ENCODE data around the gene SH3D19.
A peak's percentile ranks its signal among the peaks of the same experiment; 100 is the strongest.
"Not testable (repeated sequence)": the region's sequence is repeated elsewhere in the genome, so short reads cannot be mapped to it uniquely, and the experiment has no call there.

SH3D19 gene

GRCh38 chr4:151143811-151144210 lies 181.6 kb downstream of the SH3D19 start:
- DNase-seq: no peak

- DNase-seq: no peak
Observed at GRCh38 chr4:151143162-151143561, 182.2 kb downstream of the SH3D19 start.

GRCh38 chr4:151142758-151143157 lies 182.6 kb downstream of the SH3D19 start:
- no peak for DNase-seq

- DNase-seq: no peak
Observed at GRCh38 chr4:151139814-151140213, 185.6 kb downstream of the SH3D19 start.

GRCh38 chr4:151136048-151136447 lies 189.4 kb downstream of the SH3D19 start:
- DNase-seq: not testable (repeated sequence)

GRCh38 chr4:151133311-151133710 lies 192.1 kb downstream of the SH3D19 start:
- no peak for DNase-seq

GRCh38 chr4:151129796-151130195 lies 195.6 kb downstream of the SH3D19 start:
- no peak for DNase-seq

- peak; percentile 61 for DNase-seq
Observed at GRCh38 chr4:151117371-151117962, 207.9 kb downstream of the SH3D19 start.

GRCh38 chr4:151114986-151115385 lies 210.4 kb downstream of the SH3D19 start:
- DNase-seq: no peak

GRCh38 chr4:151114338-151114737 lies 211.1 kb downstream of the SH3D19 start:
- no peak for DNase-seq

- DNase-seq: no peak
Observed at GRCh38 chr4:151110236-151110635, 215.2 kb downstream of the SH3D19 start.

GRCh38 chr4:151107063-151107462 lies 218.3 kb downstream of the SH3D19 start:
- DNase-seq: no peak

GRCh38 chr4:151105454-151106032 lies 219.9 kb downstream of the SH3D19 start:
- DNase-seq: no peak

- DNase-seq: no peak
Observed at GRCh38 chr4:151104621-151105020, 220.8 kb downstream of the SH3D19 start.

GRCh38 chr4:151103758-151104157 lies 221.6 kb downstream of the SH3D19 start:
- DNase-seq: no peak

- peak; percentile 15 for DNase-seq
Observed at GRCh38 chr4:151100531-151100930, 224.9 kb downstream of the SH3D19 start.

GRCh38 chr4:151099976-151100417 lies 225.4 kb downstream of the SH3D19 start:
- no peak for DNase-seq

- DNase-seq: peak; percentile 99
Observed at GRCh38 chr4:151099229-151099975, 226.0 kb downstream of the SH3D19 start, which contains the start of gene RPS3A. TSS of gene RPS3A (plus strand) at chr4:151099628. CDS start at chr4:151099653, 25 bp downstream.

GRCh38 chr4:151098979-151099228 lies 226.5 kb downstream of the SH3D19 start:
- no peak for DNase-seq

- no peak for DNase-seq
Observed at GRCh38 chr4:151097759-151098158, 227.6 kb downstream of the SH3D19 start.

- no peak for DNase-seq
Observed at GRCh38 chr4:151095142-151095541, 230.3 kb downstream of the SH3D19 start.

- no peak for DNase-seq
Observed at GRCh38 chr4:151094290-151094751, 231.1 kb downstream of the SH3D19 start.

- no peak for DNase-seq
Observed at GRCh38 chr4:151093203-151093602, 232.2 kb downstream of the SH3D19 start.

GRCh38 chr4:151092488-151092887 lies 232.9 kb downstream of the SH3D19 start:
- DNase-seq: no peak
